ENCODE results near the gene LRCH3.

The LRCH3 gene

GRCh38 chr3:197835509-197835908, 44.5 kb downstream of the LRCH3 start:
- Histone ChIP-seq H3K27ac (replicated peaks) (no peak overlapping the region), H3K27me3 (ENCODE audit: insufficient read depth, poor library complexity, severe bottlenecking) (no peaks in the 10 kb centered on the region), H3K4me3 (replicated peaks; ENCODE audit: insufficient read depth, low read length) (no peak overlapping the region)
- TF ChIP-seq GABPA (IDR thresholded peaks at IDR 0.05; ENCODE audit: low read depth) (no peak), REST (IDR thresholded peaks at IDR 0.05; ENCODE audit: insufficient replicate concordance, low read depth) (no peak)
- no peak for DNase-seq (ENCODE audit: low read depth in 1 of 2, low spot score in 1 of 2)

GRCh38 chr3:197836244-197836643, 45.2 kb downstream of the LRCH3 start:
- Histone ChIP-seq H3K27ac (replicated peaks) (no peak overlapping the region), H3K4me3 (replicated peaks; ENCODE audit: insufficient read depth, low read length) (no peak overlapping the region), H3K27me3 (ENCODE audit: insufficient read depth, poor library complexity, severe bottlenecking) (no peaks in the 10 kb centered on the region)
- TF ChIP-seq POLR2AphosphoS5 (IDR thresholded peaks at IDR 0.05; ENCODE audit: low read depth) = no peak
- TF ChIP-seq GABPA (IDR thresholded peaks at IDR 0.05; ENCODE audit: low read depth) = no peak
- TF ChIP-seq REST (IDR thresholded peaks at IDR 0.05; ENCODE audit: insufficient replicate concordance, low read depth) = no peak
- TF ChIP-seq SPI1 (IDR thresholded peaks at IDR 0.05; ENCODE audit: borderline replicate concordance, low read depth) = no peak
- no peak for TF ChIP-seq CTCF (IDR thresholded peaks at IDR 0.05; ENCODE audit: insufficient read depth, low read length)
- no peak for DNase-seq (ENCODE audit: low read depth in 1 of 2, low spot score in 1 of 2)

- no peak for TF ChIP-seq GABPA (IDR thresholded peaks at IDR 0.05; ENCODE audit: low read depth)
- no peak for TF ChIP-seq POLR2AphosphoS5 (IDR thresholded peaks at IDR 0.05; ENCODE audit: low read depth)
- no peak for TF ChIP-seq CTCF (IDR thresholded peaks at IDR 0.05; ENCODE audit: insufficient read depth, low read length)
- TF ChIP-seq SPI1 (IDR thresholded peaks at IDR 0.05; ENCODE audit: borderline replicate concordance, low read depth) = no peak
- TF ChIP-seq REST (IDR thresholded peaks at IDR 0.05; ENCODE audit: insufficient replicate concordance, low read depth) = no peak
Measured at GRCh38 chr3:197837282-197837681, 46.2 kb downstream of the LRCH3 start.

GRCh38 chr3:197841789-197842188, 50.7 kb downstream of the LRCH3 start:
- TF ChIP-seq REST (IDR thresholded peaks at IDR 0.05; ENCODE audit: insufficient replicate concordance, low read depth) = no peak
- no peak for TF ChIP-seq SPI1 (IDR thresholded peaks at IDR 0.05; ENCODE audit: borderline replicate concordance, low read depth)
- no peak for DNase-seq (ENCODE audit: low read depth in 1 of 2, low spot score in 1 of 2)
- no peaks in the 10 kb centered on the region for H3K27me3 ChIP-seq (ENCODE audit: insufficient read depth, poor library complexity, severe bottlenecking)
- no peak overlapping the region for H3K27ac ChIP-seq (replicated peaks)
- H3K4me3 ChIP-seq (replicated peaks; ENCODE audit: insufficient read depth, low read length) = no peak overlapping the region

More at GRCh38 chr3:197837282-197837681, 46.2 kb downstream of the LRCH3 start:
- Histone ChIP-seq H3K4me3 (replicated peaks; ENCODE audit: insufficient read depth, low read length) (no peak overlapping the region), H3K27me3 (ENCODE audit: insufficient read depth, poor library complexity, severe bottlenecking) (no peaks in the 10 kb centered on the region), H3K27ac (replicated peaks) (no peak overlapping the region)
- DNase-seq (ENCODE audit: low read depth in 1 of 2, low spot score in 1 of 2) = no peak

Data from HL-60 (cell line).